Gastrocnemius medialis (tissue), 4 donors: ENCODE measurements around the gene MAGI1. TPM values are rescaled to one million over a fixed set of nuclear protein-coding genes. Genes with fewer than 3 reads are reported as not detected.

Experiments
- ATAC-seq, 2 donors: fragments of 150-250 bp; one replicate each; pipeline ENCODE4 v1.9.1; 2016
- DNase-seq, 2 donors: peaks; one replicate each; pipeline ENCODE4 v3.0.0-alpha.2; 2019
- H3K27ac ChIP-seq, 4 donors: fragments of 200-600 bp; sonication (generic); 1 replicate in 1 of 4; 2 replicates in 3 of 4; pipeline ENCODE4 v1.5.1; 2016 to 2018; ENCODE audit warnings: mild to moderate bottlenecking in 2 of 4, moderate library complexity in 1 of 4
- H3K27me3 ChIP-seq, 3 donors: fragments of 200-600 bp; sonication (generic) in 2 of 3; 1 replicate in 1 of 3; 2 replicates in 2 of 3; pipeline versions ENCODE4 v1.5.1 to v1.6.0; 2016 to 2019; ENCODE audit warnings: mild to moderate bottlenecking in 1 of 3, moderate library complexity in 1 of 3
- H3K36me3 ChIP-seq, 2 donors: fragments of 200-600 bp; sonication (generic) in 1 of 2; one replicate each; pipeline ENCODE4 v1.5.1; 2017 to 2018
- H3K4me1 ChIP-seq, 2 donors: fragments of 200-600 bp; sonication (generic) in 1 of 2; one replicate each; pipeline ENCODE4 v1.5.1; 2016 to 2017; ENCODE audit warnings: mild to moderate bottlenecking in 2 of 2
- H3K4me3 ChIP-seq, 4 donors: fragments of 200-600 bp; sonication (generic) in 3 of 4; 1 replicate in 1 of 4; 2 replicates in 3 of 4; pipeline ENCODE4 v1.5.1; 2016 to 2019; ENCODE audit warnings: mild to moderate bottlenecking in 2 of 4
- H3K9me3 ChIP-seq, 3 donors: fragments of 200-600 bp; sonication (generic) in 2 of 3; 1 replicate in 1 of 3; 2 replicates in 2 of 3; pipeline ENCODE4 v1.5.1; 2016 to 2019
- CTCF ChIP-seq, 5 experiments: fragments of 450-650 bp in 3 of 5; fragments of 200-600 bp in 2 of 5; sonication (generic) in 2 of 5; IDR thresholded peaks in 4 of 5; conservative IDR thresholded peaks in 1 of 5; 1 replicate in 4 of 5; 2 replicates in 1 of 5; pipeline ENCODE4 v1.5.1; 2016 to 2019; ENCODE audit warnings: antibody characterized with exemption in 5 of 5, mild to moderate bottlenecking in 3 of 5, moderate library complexity in 3 of 5
- POLR2A ChIP-seq, 2 donors: fragments of 450-650 bp; IDR thresholded peaks; one replicate each; pipeline ENCODE4 v1.6.1; 2017; ENCODE audit warnings: antibody characterized with exemption in 2 of 2, mild to moderate bottlenecking in 2 of 2, moderate library complexity in 2 of 2
- in situ Hi-C, 4 donors: fragments of 200-750 bp; cut with MboI; loops; one replicate each; pipeline versions ENCODE4 v1.15.0 to v1.8.0; 2017; ENCODE audit warnings: low sequenced_read_pairs in 4 of 4
- intact Hi-C: fragments of 100-400 bp; cut with DNase I; formaldehyde crosslinking; loops from one replicate; pipeline ENCODE4 v1.15.1; 2023; ENCODE audit warnings: low total_unique reads
- total RNA-seq, 4 donors: library from RNA; depleted of rRNA; stranded (reverse); fragments of >200 nt; gene quantifications; one replicate each; pipeline versions ENCODE4 v1.1.0 to v1.2.3, GENCODE V29; 2016

The MAGI1 gene
- total RNA-seq, 4 donors from 2014 or later = 2.6 to 7.5 (median 3.9) TPM

- DNase-seq (no peak), ATAC-seq (no peak)
- Histone ChIP-seq H3K4me3 (no peak overlapping the region), H3K4me1 (peaks cover 17 to 29% of the 10 kb centered on the region in 2 donors), H3K27ac (peak overlapping the region in 1 of 4 donors; percentile 75), H3K27me3 (no peaks in the 10 kb centered on the region), H3K36me3 (no peaks in the 10 kb centered on the region), H3K9me3 (no peaks in the 10 kb centered on the region)
- intact Hi-C loops = loop anchor here (10.0 kb wide), 1 partner anchor 142 kb away; no protein-coding TSS in a partner anchor
- TF ChIP-seq POLR2A (IDR thresholded peaks at IDR 0.05) (no peak), CTCF (IDR thresholded peaks at IDR 0.05 in 4 of 5, conservative IDR thresholded peaks at IDR 0.05 in 1 of 5) (no peak)
- in situ Hi-C loops = no loop called here
Measured at GRCh38 chr3:65627062-65627461, 411.7 kb downstream of the MAGI1 start.

GRCh38 chr3:65625305-65625704 is 413.4 kb downstream of the MAGI1 start:
- Histone ChIP-seq H3K36me3 (no peaks in the 10 kb centered on the region), H3K4me1 (peaks cover 17 to 29% of the 10 kb centered on the region in 2 donors), H3K9me3 (no peaks in the 10 kb centered on the region), H3K27ac (peak overlapping the region; percentile 68 to 82 (median 78)), H3K27me3 (no peaks in the 10 kb centered on the region), H3K4me3 (no peak overlapping the region)
- intact Hi-C loops (loop anchor here (10.0 kb wide), 1 partner anchor 141 kb away; no protein-coding TSS in a partner anchor), in situ Hi-C loops (no loop called here)
- DNase-seq (no peak), ATAC-seq (peak; percentile 96 to 98)
- no peak for TF ChIP-seq CTCF (IDR thresholded peaks at IDR 0.05 in 4 of 5, conservative IDR thresholded peaks at IDR 0.05 in 1 of 5)
- peak in 1 of 2 donors; percentile 40 for TF ChIP-seq POLR2A (IDR thresholded peaks at IDR 0.05)

- TF ChIP-seq CTCF (IDR thresholded peaks at IDR 0.05 in 4 of 5, conservative IDR thresholded peaks at IDR 0.05 in 1 of 5) (no peak), POLR2A (IDR thresholded peaks at IDR 0.05) (no peak)
- no peaks in the 10 kb centered on the region for H3K27me3 ChIP-seq
- ATAC-seq = peak; percentile 75 to 76
- peak overlapping the region; percentile 24 to 82 (median 63) for H3K27ac ChIP-seq
- no peaks in the 10 kb centered on the region for H3K9me3 ChIP-seq
- intact Hi-C loops = loop anchor here (10.0 kb wide), 1 partner anchor 139 kb away; no protein-coding TSS in a partner anchor
- H3K4me1 ChIP-seq = peaks cover 25 to 42% of the 10 kb centered on the region in 2 donors
- no peaks in the 10 kb centered on the region for H3K36me3 ChIP-seq
- in situ Hi-C loops = no loop called here
- peak; percentile 13 to 16 for DNase-seq
- no peak overlapping the region for H3K4me3 ChIP-seq
Measured at GRCh38 chr3:65623362-65623761, 415.4 kb downstream of the MAGI1 start.

GRCh38 chr3:65619888-65620287 is 418.8 kb downstream of the MAGI1 start:
- DNase-seq (no peak), ATAC-seq (no peak)
- in situ Hi-C loops (no loop called here), intact Hi-C loops (loop anchor here (10.0 kb wide), 1 partner anchor 135 kb away; no protein-coding TSS in a partner anchor)
- Histone ChIP-seq H3K27me3 (no peaks in the 10 kb centered on the region), H3K9me3 (no peaks in the 10 kb centered on the region), H3K4me1 (peaks cover 8 to 41% of the 10 kb centered on the region in 2 donors), H3K4me3 (no peak overlapping the region), H3K27ac (no peak overlapping the region), H3K36me3 (no peaks in the 10 kb centered on the region)
- TF ChIP-seq POLR2A (IDR thresholded peaks at IDR 0.05) (no peak), CTCF (IDR thresholded peaks at IDR 0.05 in 4 of 5, conservative IDR thresholded peaks at IDR 0.05 in 1 of 5) (no peak)

- no peak for DNase-seq
- no peak for ATAC-seq
- H3K27me3 ChIP-seq = no peaks in the 10 kb centered on the region
- H3K4me3 ChIP-seq = no peak overlapping the region
- no peaks in the 10 kb centered on the region for H3K36me3 ChIP-seq
- peaks cover 8 to 41% of the 10 kb centered on the region in 2 donors for H3K4me1 ChIP-seq
- no peak overlapping the region for H3K27ac ChIP-seq
- TF ChIP-seq POLR2A (IDR thresholded peaks at IDR 0.05) = no peak
- TF ChIP-seq CTCF (IDR thresholded peaks at IDR 0.05 in 4 of 5, conservative IDR thresholded peaks at IDR 0.05 in 1 of 5) = no peak
- in situ Hi-C loops = no loop called here
- no peaks in the 10 kb centered on the region for H3K9me3 ChIP-seq
- intact Hi-C loops = no loop called here
Measured at GRCh38 chr3:65619451-65619881, 419.3 kb downstream of the MAGI1 start.
